ENCODE measurements around the gene ZNF462.

GRCh38 chr9:106892632-106893031, 29.7 kb downstream of the ZNF462 start:
- TF ChIP-seq, protein P1, sequence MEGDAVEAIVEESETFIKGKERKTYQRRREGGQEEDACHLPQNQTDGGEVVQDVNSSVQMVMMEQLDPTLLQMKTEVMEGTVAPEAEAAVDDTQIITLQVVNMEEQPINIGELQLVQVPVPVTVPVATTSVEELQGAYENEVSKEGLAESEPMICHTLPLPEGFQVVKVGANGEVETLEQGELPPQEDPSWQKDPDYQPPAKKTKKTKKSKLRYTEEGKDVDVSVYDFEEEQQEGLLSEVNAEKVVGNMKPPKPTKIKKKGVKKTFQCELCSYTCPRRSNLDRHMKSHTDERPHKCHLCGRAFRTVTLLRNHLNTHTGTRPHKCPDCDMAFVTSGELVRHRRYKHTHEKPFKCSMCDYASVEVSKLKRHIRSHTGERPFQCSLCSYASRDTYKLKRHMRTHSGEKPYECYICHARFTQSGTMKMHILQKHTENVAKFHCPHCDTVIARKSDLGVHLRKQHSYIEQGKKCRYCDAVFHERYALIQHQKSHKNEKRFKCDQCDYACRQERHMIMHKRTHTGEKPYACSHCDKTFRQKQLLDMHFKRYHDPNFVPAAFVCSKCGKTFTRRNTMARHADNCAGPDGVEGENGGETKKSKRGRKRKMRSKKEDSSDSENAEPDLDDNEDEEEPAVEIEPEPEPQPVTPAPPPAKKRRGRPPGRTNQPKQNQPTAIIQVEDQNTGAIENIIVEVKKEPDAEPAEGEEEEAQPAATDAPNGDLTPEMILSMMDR (IDR thresholded peaks at IDR 0.05; ENCODE audit: low read depth, low read length) = no peak
- TF ChIP-seq POLR2A (IDR thresholded peaks at IDR 0.05; ENCODE audit: extremely low read depth, insufficient read length) = no peak

Data from NB4 (cell line).